OCI-LY3 (cell line): ENCODE measurements around the gene DRAM2.

Experiments used
- H2AFZ ChIP-seq: fragments of 200-600, 300-600 bp; shearing (Covaris generic); 2 replicates; pipeline ENCODE4 v1.6.0; 2014; ENCODE audit warnings: antibody characterized with exemption, low read depth, low read length
- H3K27ac ChIP-seq: fragments of 200-600, 300-600 bp; sonication (generic); 2 replicates; pipeline ENCODE4 v1.5.1; 2014; ENCODE audit warnings: mild to moderate bottlenecking, low read length, moderate library complexity, mixed read lengths
- H3K27me3 ChIP-seq: fragments of 200-600, 300-600 bp; sonication (generic); 2 replicates; pipeline ENCODE4 v1.6.1; 2014; ENCODE audit warnings: low read depth, low read length, mixed read lengths
- H3K36me3 ChIP-seq: fragments of 200-600, 300-600 bp; sonication (generic); replicated peaks from 2 replicates; pipeline ENCODE3; 2014; ENCODE audit warnings: low read depth, low read length, mixed read lengths
- H3K4me1 ChIP-seq: fragments of 300-600, 200-600 bp; sonication (generic); 2 replicates; pipeline ENCODE4 v1.6.1; 2014; ENCODE audit warnings: low read length, mixed read lengths
- H3K4me2 ChIP-seq: fragments of 200-600, 300-600 bp; sonication (generic); 2 replicates; pipeline ENCODE4 v1.6.1; 2014; ENCODE audit warnings: low read length, mixed read lengths
- H3K4me3 ChIP-seq: fragments of 300-600, 200-600 bp; sonication (generic); 2 replicates; pipeline ENCODE4 v1.5.1; 2014; ENCODE audit warnings: antibody characterized with exemption, mild to moderate bottlenecking, low read length, moderate library complexity
- H3K79me2 ChIP-seq: fragments of 300-600, 200-600 bp; shearing (Covaris generic); 2 replicates; pipeline ENCODE4 v1.6.1; 2014; ENCODE audit warnings: mild to moderate bottlenecking, low read length, mixed read lengths
- H3K9ac ChIP-seq: fragments of 300-600, 200-600 bp; shearing (Covaris generic); 2 replicates; pipeline ENCODE4 v1.6.0; 2014; ENCODE audit warnings: mild to moderate bottlenecking, low read length, moderate library complexity
- H3K9me3 ChIP-seq: fragments of 200-600, 300-600 bp; shearing (Covaris generic); 2 replicates; pipeline ENCODE4 v1.6.1; 2014; ENCODE audit warnings: low read length, mixed read lengths; ENCODE audit not compliant: insufficient read depth
- H4K20me1 ChIP-seq: fragments of 200-600, 300-600 bp; sonication (generic); 2 replicates; pipeline ENCODE4 v1.6.1; 2016; ENCODE audit warnings: low read length, mixed read lengths; ENCODE audit not compliant: insufficient read depth
- EZH2phosphoT487 ChIP-seq: fragments of 200-600 bp; shearing (Covaris generic); IDR thresholded peaks from 2 replicates; pipeline ENCODE4 v1.6.1; 2018; ENCODE audit warnings: antibody characterized with exemption, mixed run types, low read depth
- TF ChIP-seq, protein P1 (sequence below): fragments of 200-600, 300-600 bp; sonication (generic); IDR thresholded peaks from 2 replicates; pipeline ENCODE4 v1.5.1; 2014; ENCODE audit warnings: antibody characterized with exemption, low read length, low read depth

DRAM2 gene

GRCh38 chr1:111148376-111148881, 8.5 kb upstream of the DRAM2 start:
- no peaks in the 10 kb centered on the region for H3K27me3 ChIP-seq
- no peak for TF ChIP-seq EZH2phosphoT487
- TF ChIP-seq, protein P1, sequence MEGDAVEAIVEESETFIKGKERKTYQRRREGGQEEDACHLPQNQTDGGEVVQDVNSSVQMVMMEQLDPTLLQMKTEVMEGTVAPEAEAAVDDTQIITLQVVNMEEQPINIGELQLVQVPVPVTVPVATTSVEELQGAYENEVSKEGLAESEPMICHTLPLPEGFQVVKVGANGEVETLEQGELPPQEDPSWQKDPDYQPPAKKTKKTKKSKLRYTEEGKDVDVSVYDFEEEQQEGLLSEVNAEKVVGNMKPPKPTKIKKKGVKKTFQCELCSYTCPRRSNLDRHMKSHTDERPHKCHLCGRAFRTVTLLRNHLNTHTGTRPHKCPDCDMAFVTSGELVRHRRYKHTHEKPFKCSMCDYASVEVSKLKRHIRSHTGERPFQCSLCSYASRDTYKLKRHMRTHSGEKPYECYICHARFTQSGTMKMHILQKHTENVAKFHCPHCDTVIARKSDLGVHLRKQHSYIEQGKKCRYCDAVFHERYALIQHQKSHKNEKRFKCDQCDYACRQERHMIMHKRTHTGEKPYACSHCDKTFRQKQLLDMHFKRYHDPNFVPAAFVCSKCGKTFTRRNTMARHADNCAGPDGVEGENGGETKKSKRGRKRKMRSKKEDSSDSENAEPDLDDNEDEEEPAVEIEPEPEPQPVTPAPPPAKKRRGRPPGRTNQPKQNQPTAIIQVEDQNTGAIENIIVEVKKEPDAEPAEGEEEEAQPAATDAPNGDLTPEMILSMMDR: no peak
- H2AFZ ChIP-seq: no peak overlapping the region
- no peak overlapping the region for H3K9ac ChIP-seq
- H3K4me1 ChIP-seq: peaks cover 16% of the 10 kb centered on the region
- H3K4me3 ChIP-seq: no peak overlapping the region
- H3K9me3 ChIP-seq: no peaks in the 10 kb centered on the region
- no peak overlapping the region for H3K27ac ChIP-seq
- H3K79me2 ChIP-seq: peaks cover 89% of the 10 kb centered on the region
- peaks cover 30% of the 10 kb centered on the region for H3K36me3 ChIP-seq
- no peak overlapping the region for H3K4me2 ChIP-seq
- H4K20me1 ChIP-seq: peaks cover 35% of the 10 kb centered on the region

DNA sequence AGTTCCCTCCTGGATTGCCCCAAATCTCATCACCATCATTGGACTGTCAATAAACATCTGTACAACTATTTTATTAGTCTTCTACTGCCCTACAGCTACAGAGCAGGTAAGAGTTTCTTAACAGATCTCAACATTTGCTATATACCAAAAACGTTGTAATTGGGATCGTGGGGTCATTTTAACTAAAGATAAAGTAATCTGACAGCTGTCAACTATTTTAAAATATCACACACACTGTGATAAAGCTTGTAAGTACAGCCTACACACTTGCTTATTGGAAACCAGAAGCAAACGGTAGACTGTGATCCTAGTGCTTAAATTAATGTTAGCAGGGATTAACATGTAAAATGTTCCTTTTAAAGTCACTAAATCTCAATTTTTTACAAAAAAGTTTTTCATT, 8.1 kb upstream of the DRAM2 start:
- Histone ChIP-seq H3K27ac (no peak overlapping the region), H3K4me2 (no peak overlapping the region), H3K4me3 (no peak overlapping the region), H3K4me1 (peaks cover 16% of the 10 kb centered on the region), H4K20me1 (peaks cover 40% of the 10 kb centered on the region), H3K79me2 (peaks cover 89% of the 10 kb centered on the region), H3K27me3 (no peaks in the 10 kb centered on the region), H3K9me3 (no peaks in the 10 kb centered on the region), H2AFZ (no peak overlapping the region), H3K9ac (no peak overlapping the region), H3K36me3 (peaks cover 26% of the 10 kb centered on the region)
- TF ChIP-seq, protein P1: no peak
- no peak for TF ChIP-seq EZH2phosphoT487

- no peak overlapping the region for H3K4me3 ChIP-seq
- no peak overlapping the region for H3K4me2 ChIP-seq
These were observed 6.3 kb upstream of the DRAM2 start for GRCh38 chr1:111145963-111146768.

DNA sequence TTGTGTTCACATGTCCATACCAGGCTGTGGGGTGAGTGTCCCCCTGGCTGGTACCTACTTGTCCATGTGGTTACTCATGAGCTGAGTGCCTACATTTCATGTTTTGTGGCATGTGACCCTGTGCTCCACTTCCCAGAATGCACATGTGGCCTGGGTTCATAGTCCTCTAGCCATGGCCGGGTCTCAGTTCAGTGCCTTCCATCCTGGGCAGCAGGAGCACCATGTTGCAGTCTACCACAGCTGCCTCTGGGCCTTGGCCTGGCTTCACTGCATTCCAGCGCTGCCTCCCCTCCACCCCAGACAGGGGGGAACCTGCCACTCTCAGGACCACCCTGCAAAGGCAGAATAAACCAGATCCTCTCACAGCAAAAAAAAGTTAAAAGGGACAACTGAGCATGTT, 5.6 kb upstream of the DRAM2 start:
- Histone ChIP-seq H3K27me3 (no peaks in the 10 kb centered on the region), H3K4me2 (no peak overlapping the region), H3K9ac (no peak overlapping the region), H3K27ac (no peak overlapping the region), H3K9me3 (no peaks in the 10 kb centered on the region), H4K20me1 (peaks cover 46% of the 10 kb centered on the region), H3K4me1 (peaks cover 24% of the 10 kb centered on the region), H3K4me3 (no peak overlapping the region), H3K79me2 (peaks cover 89% of the 10 kb centered on the region), H3K36me3 (peaks cover 16% of the 10 kb centered on the region), H2AFZ (no peak overlapping the region)
- no peak for TF ChIP-seq EZH2phosphoT487
- TF ChIP-seq, protein P1: no peak

More at GRCh38 chr1:111145963-111146768, 6.3 kb upstream of the DRAM2 start:
- Histone ChIP-seq H4K20me1 (peaks cover 42% of the 10 kb centered on the region), H3K4me1 (peaks cover 22% of the 10 kb centered on the region), H3K27ac (no peak overlapping the region), H3K27me3 (no peaks in the 10 kb centered on the region), H3K9me3 (no peaks in the 10 kb centered on the region), H2AFZ (no peak overlapping the region), H3K9ac (no peak overlapping the region), H3K36me3 (peaks cover 16% of the 10 kb centered on the region), H3K79me2 (peaks cover 89% of the 10 kb centered on the region)
- TF ChIP-seq, protein P1: no peak
- TF ChIP-seq EZH2phosphoT487: no peak
